Colonic mucosa (tissue), 4 donors: ENCODE measurements around the gene FOXP4. TPM values are rescaled to one million over a fixed set of nuclear protein-coding genes. Genes with fewer than 3 reads are reported as not detected.

Source experiments
- DNase-seq: peaks from one replicate; pipeline ENCODE4 v3.0.0-alpha.2; 2020
- H3K27ac ChIP-seq: fragments of 200-600 bp; one replicate; pipeline ENCODE4 v1.8.0; 2021
- H3K27me3 ChIP-seq: fragments of 200-600 bp; one replicate; pipeline ENCODE4 v1.8.0; 2021
- H3K36me3 ChIP-seq: fragments of 200-600 bp; one replicate; pipeline ENCODE4 v1.8.0; 2021
- H3K4me1 ChIP-seq: fragments of 200-600 bp; one replicate; pipeline ENCODE4 v1.8.0; 2021; ENCODE audit warnings: mild to moderate bottlenecking
- H3K4me3 ChIP-seq: fragments of 200-600 bp; one replicate; pipeline ENCODE4 v1.8.0; 2021
- H3K9ac ChIP-seq, 2 donors: one replicate each; pipeline ENCODE4 v1.7.0; 2013; ENCODE audit warnings: control low read depth in 2 of 2, low read depth in 2 of 2, low read length in 2 of 2
- H3K9me3 ChIP-seq: fragments of 200-600 bp; one replicate; pipeline ENCODE4 v1.8.0; 2021
- intact Hi-C: fragments of 100-400 bp; cut with DNase I; formaldehyde crosslinking; loops from one replicate; pipeline ENCODE4 v1.14.1; 2022
- total RNA-seq, 2 donors: library from RNA; stranded (reverse); fragmentation: NEBNext Ultra II Directional in 1 of 2; extraction: Animal tissue kit (Norgen Biotek cat#: 25700) in 1 of 2; gene quantifications; one replicate each; pipeline ENCODE4 v1.2.1, GENCODE V29; 2021
- TF ChIP-seq, protein P1 (sequence below): fragments of 200-600 bp; IDR thresholded peaks from one replicate; pipeline ENCODE4 v1.8.0; 2022; ENCODE audit warnings: antibody characterized with exemption, mild to moderate bottlenecking
- donor health status: healthy.
- donor health status: DM: no; HTN: no; CAD: no.
- donor health status: DM: no; HTN: no; CAD: no.

FOXP4 gene
- total RNA-seq, 2 donors from 2014 or later = 33.6 to 50.4 TPM

DNA sequence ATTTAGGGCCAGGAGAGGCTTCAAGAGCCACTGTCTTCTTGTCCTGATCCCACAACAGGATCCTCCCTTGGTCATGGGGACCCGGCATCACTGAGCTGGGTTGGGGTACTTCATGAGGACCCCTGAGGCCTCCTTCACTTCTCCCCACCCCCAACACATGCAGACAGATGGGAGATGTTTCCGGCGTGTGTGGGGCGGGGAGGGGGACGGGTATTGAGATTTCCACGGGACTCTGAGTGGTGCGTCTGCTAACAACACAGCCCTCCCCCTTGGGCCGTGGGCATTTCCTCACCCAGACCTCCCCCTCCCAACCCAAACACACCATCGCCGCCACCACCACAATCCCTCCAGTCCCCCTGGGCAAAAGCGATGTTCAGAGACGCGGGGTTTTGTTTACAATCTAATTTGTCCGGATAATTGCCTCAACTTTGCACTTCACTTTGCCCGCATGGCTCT is 906 bp upstream of the FOXP4 start:
- peak overlapping the region; percentile 63 for H3K27ac ChIP-seq

DNA sequence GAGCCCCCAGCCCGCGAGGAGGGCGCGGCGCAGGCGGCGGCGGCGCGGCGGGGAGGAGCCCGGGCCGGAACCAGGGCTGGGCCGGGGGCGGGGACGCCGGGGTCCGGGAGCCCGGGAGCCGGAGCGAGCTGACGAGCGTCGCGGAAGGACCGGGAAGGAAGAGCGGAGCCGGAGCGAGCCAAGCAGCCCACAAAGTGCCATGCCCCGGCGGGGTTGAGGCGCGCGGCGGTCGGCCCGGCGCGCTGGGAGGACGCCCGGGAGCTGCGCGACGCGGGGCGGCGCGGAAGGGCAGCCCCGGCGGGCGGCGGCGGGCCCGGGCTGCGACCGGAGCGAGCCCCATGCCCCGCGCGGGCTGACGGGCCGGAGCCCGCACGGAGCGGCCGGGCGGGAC is 289 bp downstream of the FOXP4 start:
- Histone ChIP-seq H3K27me3 (no peaks in the 10 kb centered on the region), H3K9me3 (no peaks in the 10 kb centered on the region), H3K27ac (peak overlapping the region; percentile 63), H3K4me1 (peaks cover 3% of the 10 kb centered on the region), H3K4me3 (peak overlapping the region; percentile 72), H3K9ac (peak overlapping the region in 1 of 2 donors; percentile 64), H3K36me3 (no peaks in the 10 kb centered on the region)
- TF ChIP-seq, protein P1, sequence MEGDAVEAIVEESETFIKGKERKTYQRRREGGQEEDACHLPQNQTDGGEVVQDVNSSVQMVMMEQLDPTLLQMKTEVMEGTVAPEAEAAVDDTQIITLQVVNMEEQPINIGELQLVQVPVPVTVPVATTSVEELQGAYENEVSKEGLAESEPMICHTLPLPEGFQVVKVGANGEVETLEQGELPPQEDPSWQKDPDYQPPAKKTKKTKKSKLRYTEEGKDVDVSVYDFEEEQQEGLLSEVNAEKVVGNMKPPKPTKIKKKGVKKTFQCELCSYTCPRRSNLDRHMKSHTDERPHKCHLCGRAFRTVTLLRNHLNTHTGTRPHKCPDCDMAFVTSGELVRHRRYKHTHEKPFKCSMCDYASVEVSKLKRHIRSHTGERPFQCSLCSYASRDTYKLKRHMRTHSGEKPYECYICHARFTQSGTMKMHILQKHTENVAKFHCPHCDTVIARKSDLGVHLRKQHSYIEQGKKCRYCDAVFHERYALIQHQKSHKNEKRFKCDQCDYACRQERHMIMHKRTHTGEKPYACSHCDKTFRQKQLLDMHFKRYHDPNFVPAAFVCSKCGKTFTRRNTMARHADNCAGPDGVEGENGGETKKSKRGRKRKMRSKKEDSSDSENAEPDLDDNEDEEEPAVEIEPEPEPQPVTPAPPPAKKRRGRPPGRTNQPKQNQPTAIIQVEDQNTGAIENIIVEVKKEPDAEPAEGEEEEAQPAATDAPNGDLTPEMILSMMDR = no peak
- no peak for DNase-seq
- intact Hi-C loops = no loop called here

More for the DNA sequence above, 906 bp upstream of the FOXP4 start:
- peak overlapping the region; percentile 72 for H3K4me3 ChIP-seq
- peak overlapping the region; percentile 53 to 66 for H3K9ac ChIP-seq
- H3K27me3 ChIP-seq = no peaks in the 10 kb centered on the region
- no peaks in the 10 kb centered on the region for H3K9me3 ChIP-seq
- TF ChIP-seq, protein P1 = no peak
- intact Hi-C loops = no loop called here
- DNase-seq = peak; percentile 30
- no peaks in the 10 kb centered on the region for H3K36me3 ChIP-seq
- H3K4me1 ChIP-seq = peaks cover 3% of the 10 kb centered on the region

DNA sequence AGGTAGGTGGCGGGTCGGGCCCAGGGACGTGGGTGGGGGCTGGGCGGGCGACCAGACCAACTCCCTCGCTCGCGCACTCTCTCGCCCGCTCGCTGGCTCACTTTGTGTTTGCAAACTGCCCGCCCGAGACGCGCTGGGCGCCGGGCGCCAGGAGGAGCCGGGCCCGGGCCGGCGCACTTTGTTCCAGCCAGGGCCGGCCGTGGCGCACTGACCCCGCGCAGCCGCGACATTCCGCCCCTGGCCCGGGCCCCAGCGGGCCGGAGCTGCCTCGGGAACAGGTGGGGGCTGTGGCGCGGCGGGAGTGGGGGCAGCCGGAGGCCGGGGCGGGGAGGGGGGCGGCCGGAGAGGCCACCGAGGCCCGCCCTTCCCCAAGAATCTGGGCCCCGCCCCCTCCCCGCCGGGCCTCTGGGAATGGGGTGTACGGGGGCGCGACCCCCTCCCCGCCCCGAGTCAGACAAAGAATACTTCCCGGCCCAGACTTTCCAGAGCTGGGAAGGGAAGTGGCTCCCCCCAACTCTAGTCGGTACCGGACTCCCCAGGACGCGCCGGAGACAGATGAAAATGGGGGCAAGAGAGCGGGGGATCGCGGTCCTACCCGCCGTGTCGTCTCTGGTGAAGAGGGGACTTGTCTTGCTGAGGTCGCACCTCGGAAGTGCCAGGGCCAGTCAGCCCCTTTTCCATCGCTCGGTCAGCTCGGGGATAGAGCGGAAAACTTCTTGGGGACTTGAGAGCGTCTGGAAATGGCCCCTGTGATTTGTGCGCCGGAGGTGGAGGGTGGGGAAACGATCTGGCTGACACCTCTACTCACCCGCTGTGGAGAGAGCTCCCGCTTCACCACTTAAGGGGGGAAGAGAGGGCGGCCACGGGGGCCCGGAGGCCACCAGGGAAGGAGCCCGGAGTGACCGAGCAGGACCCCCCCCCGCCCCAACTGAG is 951 bp downstream of the FOXP4 start:
- Histone ChIP-seq H3K27me3 (no peaks in the 10 kb centered on the region), H3K9ac (peak overlapping the region; percentile 71 to 87), H3K36me3 (no peaks in the 10 kb centered on the region), H3K4me1 (peaks cover 3% of the 10 kb centered on the region), H3K27ac (peak overlapping the region; percentile 63), H3K9me3 (no peaks in the 10 kb centered on the region), H3K4me3 (peak overlapping the region; percentile 72)
- DNase-seq = peak; percentile 53
- TF ChIP-seq, protein P1 = no peak
- intact Hi-C loops = no loop called here

DNA sequence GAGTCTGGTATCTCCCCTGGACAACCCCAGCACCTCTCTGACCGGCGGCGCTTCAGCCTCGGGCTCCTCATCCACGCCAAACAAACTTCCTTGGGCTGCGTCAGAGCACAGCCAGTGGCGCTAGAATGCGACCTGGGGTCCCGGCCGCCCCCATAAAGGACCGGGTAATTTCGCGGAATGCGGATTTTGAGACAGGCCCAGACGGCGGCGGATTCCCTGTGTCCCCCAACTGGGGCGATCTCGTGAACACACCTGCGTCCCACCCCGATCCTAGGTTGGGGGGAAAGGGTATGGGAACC is 1.6 kb downstream of the FOXP4 start:
- no peaks in the 10 kb centered on the region for H3K36me3 ChIP-seq
- no peak for DNase-seq
- no peak overlapping the region for H3K27ac ChIP-seq
- TF ChIP-seq, protein P1 = no peak
- H3K4me3 ChIP-seq = peak overlapping the region; percentile 72
- H3K27me3 ChIP-seq = no peaks in the 10 kb centered on the region
- H3K4me1 ChIP-seq = peaks cover 3% of the 10 kb centered on the region
- H3K9ac ChIP-seq = peak overlapping the region; percentile 71 to 87
- no peaks in the 10 kb centered on the region for H3K9me3 ChIP-seq
- intact Hi-C loops = no loop called here

DNA sequence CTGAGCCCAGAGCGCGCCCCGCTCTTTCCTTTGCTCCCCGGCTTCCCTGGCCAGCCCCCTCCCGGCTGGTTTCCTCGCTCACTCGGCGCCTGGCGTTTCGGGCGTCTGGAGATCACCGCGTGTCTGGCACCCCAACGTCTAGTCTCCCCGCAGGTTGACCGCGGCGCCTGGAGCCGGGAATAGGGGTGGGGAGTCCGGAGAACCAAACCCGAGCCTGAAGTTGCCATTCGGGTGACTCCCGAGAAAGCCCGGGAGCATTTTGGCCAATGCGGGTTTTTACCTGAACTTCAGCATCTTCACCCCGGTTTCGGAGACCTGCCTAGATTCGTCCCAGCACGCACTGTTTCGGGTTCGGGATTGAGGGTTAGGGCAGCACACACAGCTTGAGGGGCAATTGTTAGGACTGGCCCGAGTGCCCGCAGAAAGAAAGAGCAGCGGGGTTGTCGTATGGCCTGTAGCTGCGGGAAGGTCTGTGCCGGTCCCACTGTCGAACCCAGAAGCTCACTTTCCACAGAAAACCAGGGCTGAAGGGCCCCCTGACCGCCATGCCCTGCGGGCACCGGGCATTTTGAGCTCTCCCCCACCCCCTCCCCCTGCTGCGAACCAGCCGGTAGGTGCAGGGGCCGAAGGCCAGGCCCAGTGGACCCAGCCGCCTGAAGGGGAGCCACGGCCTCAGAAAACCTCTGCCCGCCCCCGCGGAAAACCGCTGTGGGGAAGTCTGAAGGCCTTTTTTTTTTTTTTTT is 2.1 kb downstream of the FOXP4 start:
- no peak for DNase-seq
- H3K27me3 ChIP-seq = no peaks in the 10 kb centered on the region
- TF ChIP-seq, protein P1 = no peak
- no peaks in the 10 kb centered on the region for H3K9me3 ChIP-seq
- no peaks in the 10 kb centered on the region for H3K36me3 ChIP-seq
- H3K4me3 ChIP-seq = peak overlapping the region; percentile 72
- peak overlapping the region; percentile 71 to 87 for H3K9ac ChIP-seq
- intact Hi-C loops = no loop called here
- peaks cover 3% of the 10 kb centered on the region for H3K4me1 ChIP-seq
- no peak overlapping the region for H3K27ac ChIP-seq
